HG03378 (cell line): ENCODE measurements around the gene PPP1CB.
"Not testable (repeated sequence)": the region's sequence is repeated elsewhere in the genome, so short reads cannot be mapped to it uniquely, and the experiment has no call there.

ENCODE experiments used
- ATAC-seq: cut with Tn5 transposase; IDR thresholded peaks from one replicate; pipeline ENCODE4 v1.9.1; 2021; ENCODE audit warnings: mild to moderate bottlenecking, moderate library complexity; ENCODE audit not compliant: unreplicated experiment

PPP1CB gene

DNA sequence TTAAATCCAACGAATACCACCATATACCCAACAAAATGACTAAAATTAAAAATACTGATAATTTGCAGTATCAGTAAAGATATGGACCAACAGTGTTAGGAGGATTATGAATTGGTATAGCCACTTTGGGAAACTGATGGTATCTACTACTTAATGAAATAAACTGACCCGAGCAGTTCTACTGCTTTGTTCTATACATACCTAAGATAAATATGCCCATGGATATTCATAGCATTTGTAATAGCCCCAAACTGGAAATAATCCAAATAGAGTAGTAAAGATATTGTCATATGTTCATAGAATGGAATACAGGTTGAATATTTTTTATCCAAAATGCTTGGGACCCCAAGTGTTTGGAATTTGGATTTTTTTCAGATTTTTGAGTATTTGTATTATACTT lies 20.7 kb downstream of the PPP1CB start:
- ATAC-seq, result no peak

DNA sequence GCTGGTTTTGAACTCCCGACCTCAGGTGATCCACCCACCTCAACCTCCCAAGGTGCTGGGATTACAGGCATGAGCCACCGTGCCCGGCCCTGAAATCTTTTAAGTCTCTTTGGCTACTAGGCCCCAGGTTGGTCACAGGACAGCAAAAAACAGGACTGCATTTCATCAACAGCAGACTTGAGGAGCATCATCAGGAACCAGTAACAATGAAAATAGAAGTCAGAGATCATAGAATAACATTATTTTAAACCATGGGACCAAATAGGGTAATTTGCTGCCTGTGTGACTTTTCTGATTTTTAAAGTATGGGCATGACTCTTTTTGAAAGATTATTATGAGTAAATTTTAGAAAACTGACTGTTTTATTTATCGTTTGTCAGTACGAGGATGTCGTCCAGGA lies 24.8 kb downstream of the PPP1CB start:
- no peak for ATAC-seq

DNA sequence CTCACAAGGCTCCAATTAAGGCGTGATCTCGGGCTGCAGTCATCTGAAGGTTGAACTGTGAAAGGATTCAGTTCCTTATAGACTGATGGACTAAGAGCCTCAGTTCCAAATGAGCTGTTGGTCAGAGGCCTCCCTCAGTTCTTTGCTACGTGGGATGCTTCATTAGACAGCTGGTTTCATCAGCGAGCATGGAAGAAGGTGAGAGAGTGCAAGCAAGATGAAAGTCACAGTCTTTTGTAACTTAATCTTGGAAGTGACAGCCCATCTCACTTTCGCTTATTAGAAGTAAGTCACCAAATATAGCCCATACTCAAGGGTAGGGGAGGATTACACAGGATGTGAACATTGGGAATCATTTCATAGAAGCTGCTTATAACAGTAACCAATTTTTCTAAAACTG lies 26.8 kb downstream of the PPP1CB start:
- ATAC-seq, result no peak

DNA sequence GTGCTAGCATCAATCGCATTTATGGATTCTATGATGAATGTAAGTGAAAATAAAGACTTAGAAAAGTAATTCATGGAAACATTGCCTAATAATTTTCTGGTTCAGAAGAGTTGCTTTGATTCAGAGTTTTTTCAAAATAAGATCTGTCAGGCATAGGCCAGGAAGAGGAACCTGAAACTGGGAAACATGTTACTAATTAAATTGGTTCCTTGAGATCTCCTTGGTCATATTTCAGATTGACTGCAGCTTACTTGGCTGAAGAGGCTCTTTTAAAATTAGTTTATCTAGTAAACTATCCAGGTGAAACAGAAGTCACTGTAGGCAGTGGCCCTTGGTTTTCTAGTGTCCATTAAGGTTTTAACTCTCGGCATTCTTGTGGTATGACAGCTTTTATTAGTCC lies 27.4 kb downstream of the PPP1CB start:
- ATAC-seq, result no peak

DNA sequence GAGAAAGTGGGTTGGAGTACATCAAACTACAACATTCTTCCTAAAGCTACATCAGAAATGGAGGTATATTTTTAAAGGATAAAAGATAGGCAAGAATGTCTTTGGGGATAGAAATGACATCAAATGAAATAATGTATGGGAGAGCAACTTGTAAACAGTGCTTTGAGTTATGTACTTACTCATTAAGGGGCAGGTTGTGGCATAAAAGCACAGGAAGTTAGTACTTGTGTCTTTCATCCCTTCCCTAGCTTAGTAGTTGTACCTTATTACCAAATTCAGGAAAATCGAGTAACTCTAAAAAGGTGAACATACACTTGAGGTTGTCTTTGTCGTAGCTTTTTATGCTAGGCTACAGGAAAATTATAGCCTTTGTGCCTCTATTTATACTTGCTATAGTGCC lies 28.9 kb downstream of the PPP1CB start:
- no peak for ATAC-seq

DNA sequence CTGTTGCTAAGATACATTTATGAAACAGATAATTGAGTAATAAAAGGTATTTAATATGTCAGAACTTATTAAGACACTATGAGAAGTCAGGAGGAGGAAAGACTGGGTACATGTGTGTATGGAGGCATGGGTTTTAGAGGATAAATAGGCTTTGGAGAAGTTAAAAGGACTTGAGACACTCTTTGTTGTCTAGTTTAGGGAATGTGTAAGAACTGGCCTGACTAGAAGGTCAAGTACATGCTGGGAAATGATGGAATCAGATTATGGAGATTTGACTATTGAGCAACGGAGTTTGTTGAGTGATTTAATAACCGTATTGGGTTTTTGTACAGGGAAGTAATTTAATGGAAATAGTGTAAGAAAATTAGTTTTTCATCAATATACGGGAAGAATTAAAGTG lies 30.8 kb downstream of the PPP1CB start:
- ATAC-seq, result no peak

DNA sequence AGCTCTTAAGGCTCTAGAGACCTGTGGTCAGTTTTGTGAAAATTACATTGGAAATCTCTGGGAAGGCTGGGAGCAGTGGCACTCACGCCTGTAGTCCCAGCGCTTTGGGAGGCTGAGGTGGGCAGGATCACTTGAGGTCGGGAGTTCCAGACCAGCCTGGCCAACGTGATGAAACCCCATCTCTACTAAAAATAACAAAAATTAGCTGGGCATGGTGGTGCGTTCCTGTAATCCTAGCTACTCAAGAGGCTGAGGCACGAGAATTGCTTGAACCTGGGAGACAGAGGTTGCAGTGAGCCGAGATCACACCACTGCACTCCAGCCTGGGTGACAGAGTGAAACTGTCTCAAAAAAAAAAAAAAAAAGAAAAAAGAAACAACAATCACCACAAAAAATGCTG lies 32.9 kb downstream of the PPP1CB start:
- ATAC-seq, result not testable (repeated sequence)

DNA sequence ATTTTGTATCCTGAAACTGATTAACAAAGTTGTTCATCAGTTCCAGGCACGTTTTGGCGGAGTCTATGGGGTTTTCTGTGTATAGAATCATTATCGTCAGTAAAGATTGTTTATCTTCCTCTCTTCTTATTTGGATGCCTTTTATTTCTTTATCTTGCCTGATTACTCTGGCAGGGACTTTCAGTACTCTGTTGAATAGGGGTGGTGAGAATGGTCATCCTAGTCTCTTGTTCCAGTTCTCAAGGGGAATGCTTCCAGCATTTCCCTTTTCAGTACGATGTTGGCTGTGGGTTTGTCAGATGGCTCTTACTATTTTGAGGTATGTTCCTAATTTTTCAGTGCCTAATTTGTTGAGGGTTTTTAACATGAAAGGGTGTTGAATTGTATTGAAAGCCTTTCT lies 45.0 kb downstream of the PPP1CB start:
- no peak for ATAC-seq

DNA sequence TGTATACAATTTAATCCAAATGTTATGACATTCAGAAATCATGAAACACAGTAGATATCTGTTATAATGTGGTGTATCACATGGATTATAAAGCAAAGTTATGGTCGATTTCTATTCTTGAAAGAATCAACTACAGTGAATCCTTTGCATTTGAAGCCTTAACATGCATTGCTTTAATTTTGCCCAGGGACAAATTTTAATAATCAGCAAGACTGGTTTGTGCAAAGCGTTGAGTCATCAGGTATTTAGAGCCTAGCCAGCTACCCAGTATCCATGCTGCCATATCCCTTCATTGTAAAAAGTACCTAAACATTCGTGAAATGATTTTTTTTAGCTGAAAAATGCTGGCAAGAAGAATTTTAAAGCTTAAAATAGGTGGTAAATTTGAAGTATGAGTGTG lies 50.1 kb downstream of the PPP1CB start:
- ATAC-seq, result no peak

DNA sequence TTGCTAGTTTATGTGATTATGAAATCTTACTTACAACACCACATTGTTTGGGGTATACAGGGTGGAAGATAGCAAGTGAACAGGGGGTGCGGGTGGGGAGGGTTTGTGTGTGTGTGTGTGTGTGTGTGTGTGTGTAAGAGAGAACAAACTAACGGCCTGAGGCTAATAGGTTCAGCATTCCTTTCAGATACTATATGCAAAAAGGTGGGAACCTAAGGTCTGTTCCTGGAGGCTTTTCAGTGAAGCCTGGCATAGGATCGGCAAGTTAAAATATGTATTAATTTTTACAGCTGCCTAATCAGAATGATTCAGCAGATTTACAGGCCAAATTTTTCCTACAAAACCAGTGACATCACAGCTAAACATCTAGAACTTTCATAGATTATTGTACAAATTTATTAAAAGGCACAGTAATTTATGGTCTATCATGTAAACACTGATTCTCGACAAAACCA lies 51.4 kb downstream of the PPP1CB start:
- no peak for ATAC-seq

DNA sequence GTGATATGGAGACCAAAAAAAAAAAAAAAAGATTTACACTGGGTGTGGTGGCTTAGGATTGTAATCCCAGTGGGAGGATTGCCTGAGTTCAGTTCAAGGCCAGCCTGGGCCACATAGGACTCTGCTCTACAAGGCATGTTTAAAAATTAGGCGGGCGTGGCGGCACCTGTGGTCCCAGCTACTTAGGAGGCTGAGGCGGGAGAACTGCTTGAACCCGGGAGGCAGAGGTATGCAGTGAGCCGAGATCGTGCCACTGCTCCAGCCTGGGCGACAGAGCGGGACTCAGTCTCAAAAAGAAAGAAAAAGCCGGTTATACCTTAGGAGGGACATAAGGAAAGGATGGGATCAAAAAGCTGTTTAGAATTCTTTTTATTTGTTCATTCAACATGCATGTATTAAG lies 58.3 kb downstream of the PPP1CB start:
- ATAC-seq, result no peak

DNA sequence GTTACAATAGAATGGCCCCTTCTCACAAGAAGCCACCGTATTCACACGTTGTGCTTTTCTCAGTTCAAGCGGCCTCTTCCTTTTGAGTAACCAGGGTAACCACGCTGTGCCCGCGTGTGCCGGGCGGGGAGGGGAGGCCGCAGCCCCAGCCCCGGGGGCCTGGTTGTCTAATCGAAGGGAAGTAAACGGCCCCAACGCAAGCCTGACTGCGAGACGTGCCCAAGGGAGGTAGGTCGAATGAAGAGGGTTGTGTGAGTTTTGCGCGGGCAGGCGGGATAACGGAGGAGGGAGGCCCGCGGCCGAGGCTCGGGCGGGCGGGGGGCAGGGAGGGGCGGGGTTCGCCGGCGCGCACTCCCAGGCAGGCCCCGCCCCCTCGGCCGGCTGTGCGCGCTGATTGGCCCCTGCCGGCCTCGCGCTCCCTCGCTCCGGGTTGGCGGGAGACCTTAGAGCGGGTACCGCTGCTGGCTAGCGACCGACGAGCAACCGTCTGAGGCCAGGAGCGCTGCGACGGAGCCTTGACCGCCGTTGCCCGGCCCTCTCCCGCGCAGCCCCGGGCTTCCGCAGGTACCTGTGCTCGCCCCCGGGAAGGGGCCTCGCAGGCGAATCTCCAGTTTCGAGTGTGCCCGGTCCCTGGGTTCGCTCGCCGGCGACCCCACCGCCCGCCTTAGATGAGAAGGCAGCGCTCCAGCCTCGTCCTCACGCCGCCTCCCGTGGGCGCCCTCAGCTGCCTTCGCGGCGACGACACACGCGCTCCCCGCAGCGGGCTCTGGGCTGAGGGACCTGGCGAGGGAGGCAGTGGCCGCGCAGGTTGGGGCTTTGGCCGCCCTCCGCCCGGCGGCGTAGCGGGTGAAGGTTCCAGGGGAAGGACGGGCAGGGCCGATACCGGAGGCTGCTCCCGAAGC lies 59.0 kb downstream of the PPP1CB start, which contains the start of gene SPDYA:
Gene SPDYA, plus strand, starts transcription at position 451 of the 902 bp plus-strand sequence. CDS start 5,181 bp downstream, outside the sequence.
- ATAC-seq, result peak; percentile 65

DNA sequence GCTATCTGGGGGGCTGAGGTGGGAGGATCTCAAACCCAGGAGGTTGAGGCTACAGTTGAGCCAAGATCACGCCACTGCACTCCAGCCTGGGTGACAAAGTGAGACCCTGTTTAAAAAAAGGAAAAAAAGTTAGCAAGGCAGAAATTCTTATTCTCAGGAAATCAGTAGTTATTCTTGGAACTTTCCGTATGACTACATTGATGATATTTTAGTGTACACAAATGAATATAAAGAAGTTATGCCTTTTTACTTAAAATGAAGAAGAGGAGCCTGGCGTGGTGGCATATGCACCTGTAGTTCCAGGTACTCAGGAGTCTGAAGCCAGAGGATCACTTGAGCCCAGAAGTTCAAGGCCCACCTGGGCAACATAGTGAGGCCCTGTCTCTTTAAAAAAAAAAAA lies 66.4 kb downstream of the PPP1CB start:
- no peak for ATAC-seq

DNA sequence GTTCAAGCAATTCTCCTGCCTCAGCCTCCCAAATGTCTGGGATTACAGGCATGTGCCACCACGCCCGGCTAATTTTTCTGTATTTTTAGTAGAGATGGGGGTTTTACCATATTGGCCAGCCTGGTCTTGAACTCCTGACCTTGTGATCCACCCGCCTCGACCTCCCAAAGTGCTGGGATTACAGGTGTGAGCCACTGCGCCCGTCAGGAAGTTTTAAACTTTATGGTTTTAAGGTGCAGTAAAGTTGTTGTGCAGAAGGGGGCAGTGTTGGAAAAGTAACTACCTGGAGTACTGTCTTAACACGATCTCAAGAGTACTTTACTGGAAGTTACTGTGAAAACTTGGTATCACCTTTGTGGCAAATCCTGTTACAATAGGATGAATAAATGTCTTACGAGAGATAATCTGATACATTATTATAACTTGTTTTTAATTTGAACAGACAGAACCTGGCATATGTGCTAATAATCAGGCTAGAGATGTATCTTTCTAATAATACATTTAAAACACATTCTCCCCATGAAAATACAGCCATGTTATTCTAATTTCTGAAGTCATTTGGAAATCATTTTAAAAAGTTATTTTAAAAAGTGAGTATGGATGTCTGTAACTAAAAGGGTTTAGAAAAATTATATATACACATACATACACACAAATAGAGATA lies 69.8 kb downstream of the PPP1CB start:
- no peak for ATAC-seq

DNA sequence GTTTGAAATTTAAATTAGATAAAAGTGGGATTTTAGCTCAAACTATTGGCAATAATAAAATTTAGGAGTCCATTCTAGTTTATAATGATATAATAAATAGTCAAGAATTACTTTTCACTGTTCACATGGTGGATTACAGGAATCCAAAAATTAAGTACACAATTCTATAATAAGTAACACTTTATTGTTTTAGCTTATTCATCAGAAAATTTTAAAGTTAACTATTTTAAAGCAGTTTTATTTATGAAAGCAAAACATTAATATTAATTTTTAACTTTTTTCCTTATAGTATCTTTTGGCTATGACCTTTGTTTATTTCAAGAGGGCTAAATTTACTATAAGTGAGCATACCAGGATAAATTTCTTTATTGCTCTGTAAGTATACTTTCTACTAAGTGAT lies 70.4 kb downstream of the PPP1CB start:
- ATAC-seq, result no peak

DNA sequence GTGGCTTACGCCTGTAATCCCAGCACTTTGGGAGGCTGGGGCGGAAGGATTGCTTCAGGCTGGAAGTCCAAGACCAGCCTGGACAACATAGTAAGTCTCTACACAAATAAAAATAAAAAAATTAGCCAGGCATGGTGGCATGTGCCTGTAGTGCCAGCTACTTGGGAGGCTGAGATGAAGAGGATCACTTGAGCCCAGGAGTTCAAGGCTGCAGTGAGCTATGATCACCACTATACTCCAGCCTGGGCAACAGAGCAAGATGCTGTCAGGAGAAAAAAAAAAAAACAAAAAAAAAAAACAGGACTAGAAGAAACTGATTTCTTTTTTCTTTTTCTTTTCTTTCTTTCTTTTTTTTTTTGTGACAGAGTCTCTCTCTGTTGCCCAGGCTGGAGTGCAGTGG lies 72.6 kb downstream of the PPP1CB start:
- ATAC-seq, result no peak

DNA sequence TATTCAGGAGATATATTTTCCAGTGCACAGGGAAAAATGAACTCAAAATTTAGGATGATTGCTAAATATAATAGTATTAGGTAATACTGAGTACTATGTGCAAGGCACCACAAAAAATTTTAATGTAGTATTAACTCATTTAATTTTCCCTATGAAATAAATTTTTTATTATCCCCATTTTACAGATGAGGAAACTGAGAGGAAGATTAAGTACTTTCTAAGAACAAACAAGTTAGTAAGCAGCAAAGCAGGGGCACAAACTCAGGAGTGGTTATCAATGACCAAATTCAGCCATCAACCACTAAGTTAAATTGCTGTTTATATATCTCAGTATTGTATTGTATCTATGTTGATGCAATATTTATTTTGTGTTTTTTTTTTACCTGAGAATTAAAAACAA lies 73.2 kb downstream of the PPP1CB start:
- no peak for ATAC-seq

DNA sequence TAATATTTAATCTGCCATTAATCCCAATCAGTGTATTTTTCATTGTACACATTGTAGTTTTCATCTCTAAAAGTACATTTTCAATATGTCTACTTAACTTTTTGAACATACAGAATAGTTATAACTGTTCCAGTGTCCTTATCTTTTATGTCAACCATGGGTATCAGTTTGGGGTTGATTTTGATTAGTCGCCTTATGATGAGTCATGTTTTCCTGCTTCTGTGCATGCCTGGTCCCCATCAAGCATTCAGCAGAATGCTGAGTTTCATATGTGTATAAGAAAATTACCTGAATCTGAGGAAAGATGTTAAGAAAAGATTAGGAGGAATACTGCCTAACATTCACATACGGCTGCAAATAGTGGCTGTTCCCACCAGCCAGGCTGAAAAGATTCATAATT lies 76.8 kb downstream of the PPP1CB start:
- ATAC-seq, result no peak

DNA sequence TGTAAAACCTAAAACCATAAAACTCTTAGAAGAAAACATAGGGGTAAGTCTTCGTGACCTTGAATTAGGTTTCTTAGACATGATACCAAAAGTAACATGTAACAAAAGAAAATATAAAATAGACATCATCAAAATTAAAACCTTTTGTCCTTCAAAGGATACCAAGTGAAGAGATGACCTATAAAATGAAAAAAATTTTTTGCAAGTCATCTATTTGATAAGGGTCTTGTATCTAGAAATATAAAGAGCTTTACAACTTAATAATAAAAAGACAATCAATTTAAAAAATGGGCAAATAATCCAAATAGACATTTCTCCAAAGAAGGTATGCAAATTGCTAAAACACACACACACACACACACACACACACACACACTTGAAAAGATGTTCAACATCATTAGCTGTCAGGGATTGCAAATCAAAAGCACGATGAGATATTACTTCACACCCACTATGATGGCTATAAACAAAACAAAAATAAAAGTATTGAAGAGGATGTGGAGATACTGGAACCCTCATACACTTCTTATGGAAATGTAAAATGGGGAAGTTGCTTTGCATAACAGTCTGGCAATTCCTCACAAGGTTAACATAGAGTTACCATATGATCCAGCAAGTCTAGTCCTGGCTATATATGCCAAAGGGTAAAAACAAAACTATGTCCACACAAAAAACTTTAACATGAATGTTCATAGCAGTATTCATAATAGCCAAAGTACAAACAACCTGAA lies 82.3 kb downstream of the PPP1CB start:
- ATAC-seq, result no peak

DNA sequence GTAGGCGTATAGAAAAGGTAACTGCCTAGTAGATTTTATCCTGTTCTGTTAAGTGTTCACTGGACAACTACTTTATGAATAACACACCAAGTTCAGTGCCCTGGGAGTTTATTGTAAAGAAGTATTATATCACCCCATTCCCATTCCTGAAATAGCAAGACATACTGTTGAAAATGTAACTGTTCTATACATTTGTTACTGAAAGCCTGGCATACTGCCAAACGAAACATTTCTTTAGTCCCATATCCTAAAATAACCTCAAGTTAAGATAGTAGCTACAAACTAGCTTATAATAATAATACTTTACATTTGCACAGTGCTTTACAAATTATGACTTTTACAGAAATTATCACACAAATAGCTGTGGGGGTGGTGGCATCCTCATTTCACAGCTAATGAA lies 84.2 kb downstream of the PPP1CB start:
- ATAC-seq, result no peak

DNA sequence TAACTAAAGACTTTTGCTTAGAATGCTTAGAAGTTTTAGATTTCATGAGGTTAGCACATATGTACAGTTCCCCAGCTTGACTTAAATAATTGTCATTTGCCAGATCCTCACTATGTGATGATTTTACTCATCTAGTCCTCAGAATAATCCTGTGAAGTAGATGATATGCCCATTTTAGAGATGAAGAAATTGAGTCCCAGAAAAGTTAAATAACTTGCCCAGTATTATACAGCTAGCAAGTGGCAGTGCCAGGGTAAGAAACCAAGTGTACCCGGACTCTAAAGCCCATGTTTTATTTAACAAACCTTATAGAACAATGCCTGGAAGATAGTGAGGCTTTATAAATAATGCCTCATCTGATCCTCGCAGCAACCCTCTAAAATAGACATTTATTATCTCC lies 87.3 kb downstream of the PPP1CB start:
- ATAC-seq, result no peak

DNA sequence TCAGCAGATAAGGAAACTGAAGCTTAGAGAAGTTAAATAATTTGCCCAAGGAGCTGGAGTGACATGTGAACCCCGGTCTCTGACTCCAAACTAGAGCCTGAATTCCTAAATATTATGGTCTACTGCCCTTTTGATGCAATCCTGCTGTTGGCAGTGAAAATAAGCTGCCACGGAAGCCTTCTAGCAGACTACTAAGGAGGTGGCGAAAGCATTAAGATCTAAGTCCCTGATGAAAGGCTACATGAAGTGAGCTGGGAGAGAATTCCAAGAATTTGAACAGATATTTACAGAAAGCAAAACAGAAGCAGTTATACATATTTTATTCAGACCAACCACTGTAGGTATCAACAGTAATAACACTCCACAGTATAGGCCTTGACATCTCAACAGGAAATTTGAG lies 90.4 kb downstream of the PPP1CB start:
- ATAC-seq, result no peak
